GM12892 (cell line): ENCODE data around the gene KAZN.

Experiments used
- POLR2A ChIP-seq: IDR thresholded peaks from 2 replicates; pipeline ENCODE4 v1.6.1; 2011; ENCODE audit warnings: low read depth, low read length, control low read depth
- TAF1 ChIP-seq: IDR thresholded peaks from 2 replicates; pipeline ENCODE4 v1.6.1; 2011; ENCODE audit warnings: low read depth, mild to moderate bottlenecking, control low read depth, low read length, borderline replicate concordance

GRCh38 chr1:14746393-14746792 lies 147.9 kb downstream of the KAZN start:
- TF ChIP-seq POLR2A (no peak), TAF1 (no peak)
